CD4-positive, CD25-positive, alpha-beta regulatory T cell (primary cell): ENCODE results near the gene ICAM1. TPM values are rescaled to one million over a fixed set of nuclear protein-coding genes. Genes with fewer than 3 reads are reported as not detected.

Source experiments
- ATAC-seq, 2 donors: fragments of 150-1000 bp; cut with Tn5 transposase; one replicate each; pipeline ENCODE4 v1.10.0; 2021; ENCODE audit warnings: low read depth in 2 of 2, moderate number of reproducible peaks in 2 of 2, moderate library complexity in 1 of 2
- DNase-seq, 3 donors: peaks; one replicate each; pipeline versions ENCODE4 v3.0.0 to v3.0.0-alpha.2; 2012 to 2022; ENCODE audit warnings: mixed read lengths in 1 of 3
- H3K27ac ChIP-seq: one replicate; pipeline ENCODE4 v1.7.0; 2013; ENCODE audit warnings: mild to moderate bottlenecking, low read length; ENCODE audit not compliant: insufficient read depth, poor library complexity, severe bottlenecking
- H3K27me3 ChIP-seq: one replicate; pipeline ENCODE4 v1.7.0; 2013; ENCODE audit warnings: low read length; ENCODE audit not compliant: control insufficient read depth, insufficient read depth
- H3K36me3 ChIP-seq: one replicate; pipeline ENCODE4 v1.7.0; 2013; ENCODE audit warnings: mild to moderate bottlenecking, low read length, moderate library complexity; ENCODE audit not compliant: control insufficient read depth, insufficient read depth
- H3K4me1 ChIP-seq: 2 replicates; pipeline ENCODE4 v1.7.0; 2013; ENCODE audit warnings: mild to moderate bottlenecking, low read length; ENCODE audit not compliant: insufficient read depth, control insufficient read depth, poor library complexity, severe bottlenecking
- H3K4me3 ChIP-seq: one replicate; pipeline ENCODE4 v1.7.0; 2013; ENCODE audit warnings: low read depth, mild to moderate bottlenecking, low read length, moderate library complexity
- H3K9me3 ChIP-seq, 2 experiments: 1 replicate in 1 of 2; 2 replicates in 1 of 2; pipeline ENCODE4 v1.7.0; 2013; ENCODE audit warnings: low read length in 2 of 2, mild to moderate bottlenecking in 1 of 2, moderate library complexity in 1 of 2; ENCODE audit not compliant: control insufficient read depth in 2 of 2
- H3K27ac Mint-ChIP-seq, 3 donors: one replicate each; pipeline ENCODE4 v1.8.0; 2020 to 2022; ENCODE audit warnings: mild to moderate bottlenecking in 3 of 3, mixed read lengths in 3 of 3, moderate library complexity in 2 of 3
- H3K27me3 Mint-ChIP-seq: one replicate; pipeline ENCODE4 v1.8.0; 2022; ENCODE audit warnings: mild to moderate bottlenecking, mixed read lengths
- H3K36me3 Mint-ChIP-seq: one replicate; pipeline ENCODE4 v1.8.0; 2020; ENCODE audit warnings: mixed read lengths
- H3K4me1 Mint-ChIP-seq, 4 donors: one replicate each; pipeline ENCODE4 v1.8.0; 2020 to 2022; ENCODE audit warnings: mixed read lengths in 4 of 4, mild to moderate bottlenecking in 1 of 4
- H3K4me3 Mint-ChIP-seq, 4 donors: one replicate each; pipeline ENCODE4 v1.8.0; 2020 to 2022; ENCODE audit warnings: mild to moderate bottlenecking in 4 of 4, mixed read lengths in 4 of 4, moderate library complexity in 3 of 4
- H3K9me3 Mint-ChIP-seq, 7 donors: one replicate each; pipeline ENCODE4 v1.8.0; 2020 to 2022; ENCODE audit warnings: mixed read lengths in 7 of 7, mild to moderate bottlenecking in 3 of 7, moderate library complexity in 2 of 7
- polyA plus RNA-seq, 4 donors: library from polyadenylated mRNA; unstranded; fragments of 300-500 nt; fragmentation: Illumina TruSeq; gene quantifications; one replicate each; pipeline ENCODE4 v1.2.3, GENCODE V29; 2021
- total RNA-seq: library from RNA; stranded (reverse); gene quantifications from one replicate; pipeline ENCODE4 v1.2.3, GENCODE V29; 2022

Gene ICAM1
- total and polyA plus RNA-seq, 5 donors from 2014 or later = 4.8 to 13.7 (median 7.8) TPM

- H3K4me1 Mint-ChIP-seq = peaks cover 6 to 38% (median 17%) of the 10 kb centered on the region in 4 donors
- H3K27me3 Mint-ChIP-seq = peaks cover 25% of the 10 kb centered on the region
- ATAC-seq = no peak
- Histone ChIP-seq H3K4me3 (no peak overlapping the region), H3K27ac (no peak overlapping the region), H3K9me3 (no peaks in the 10 kb centered on the region), H3K36me3 (peaks cover 36% of the 10 kb centered on the region), H3K4me1 (peaks cover 23% of the 10 kb centered on the region), H3K27me3 (peaks cover 8% of the 10 kb centered on the region)
- H3K36me3 Mint-ChIP-seq = peaks cover 29% of the 10 kb centered on the region
- DNase-seq = no peak
- H3K27ac Mint-ChIP-seq = no peak overlapping the region
- no peaks in the 10 kb centered on the region for H3K9me3 Mint-ChIP-seq
- H3K4me3 Mint-ChIP-seq = no peak overlapping the region
Measured at GRCh38 chr19:10283301-10284064, 12.6 kb downstream of the ICAM1 start.

DNA sequence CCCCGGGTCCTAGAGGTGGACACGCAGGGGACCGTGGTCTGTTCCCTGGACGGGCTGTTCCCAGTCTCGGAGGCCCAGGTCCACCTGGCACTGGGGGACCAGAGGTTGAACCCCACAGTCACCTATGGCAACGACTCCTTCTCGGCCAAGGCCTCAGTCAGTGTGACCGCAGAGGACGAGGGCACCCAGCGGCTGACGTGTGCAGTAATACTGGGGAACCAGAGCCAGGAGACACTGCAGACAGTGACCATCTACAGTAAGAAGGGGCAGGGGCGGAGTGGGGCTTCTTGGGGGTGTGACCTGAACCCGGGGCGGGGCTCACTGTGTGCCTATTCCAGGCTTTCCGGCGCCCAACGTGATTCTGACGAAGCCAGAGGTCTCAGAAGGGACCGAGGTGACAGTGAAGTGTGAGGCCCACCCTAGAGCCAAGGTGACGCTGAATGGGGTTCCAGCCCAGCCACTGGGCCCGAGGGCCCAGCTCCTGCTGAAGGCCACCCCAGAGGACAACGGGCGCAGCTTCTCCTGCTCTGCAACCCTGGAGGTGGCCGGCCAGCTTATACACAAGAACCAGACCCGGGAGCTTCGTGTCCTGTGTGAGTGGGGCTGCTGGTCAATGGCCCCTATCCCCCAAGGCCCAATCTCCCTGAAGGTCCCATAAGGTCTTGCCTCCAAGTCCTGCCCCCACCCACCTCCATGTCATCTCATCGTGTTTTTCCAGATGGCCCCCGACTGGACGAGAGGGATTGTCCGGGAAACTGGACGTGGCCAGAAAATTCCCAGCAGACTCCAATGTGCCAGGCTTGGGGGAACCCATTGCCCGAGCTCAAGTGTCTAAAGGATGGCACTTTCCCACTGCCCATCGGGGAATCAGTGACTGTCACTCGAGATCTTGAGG, 13.4 kb downstream of the ICAM1 start:
- peaks cover 6 to 46% (median 17%) of the 10 kb centered on the region in 4 donors for H3K4me1 Mint-ChIP-seq
- no peak overlapping the region for H3K27ac ChIP-seq
- peaks cover 24% of the 10 kb centered on the region for H3K36me3 Mint-ChIP-seq
- no peak for DNase-seq
- peaks cover 8% of the 10 kb centered on the region for H3K27me3 ChIP-seq
- ATAC-seq = no peak
- H3K4me3 Mint-ChIP-seq = no peak overlapping the region
- H3K9me3 ChIP-seq = no peaks in the 10 kb centered on the region
- no peak overlapping the region for H3K27ac Mint-ChIP-seq
- H3K36me3 ChIP-seq = peaks cover 32% of the 10 kb centered on the region
- H3K9me3 Mint-ChIP-seq = no peaks in the 10 kb centered on the region
- H3K27me3 Mint-ChIP-seq = peaks cover 33% of the 10 kb centered on the region
- H3K4me3 ChIP-seq = no peak overlapping the region
- H3K4me1 ChIP-seq = peaks cover 31% of the 10 kb centered on the region

DNA sequence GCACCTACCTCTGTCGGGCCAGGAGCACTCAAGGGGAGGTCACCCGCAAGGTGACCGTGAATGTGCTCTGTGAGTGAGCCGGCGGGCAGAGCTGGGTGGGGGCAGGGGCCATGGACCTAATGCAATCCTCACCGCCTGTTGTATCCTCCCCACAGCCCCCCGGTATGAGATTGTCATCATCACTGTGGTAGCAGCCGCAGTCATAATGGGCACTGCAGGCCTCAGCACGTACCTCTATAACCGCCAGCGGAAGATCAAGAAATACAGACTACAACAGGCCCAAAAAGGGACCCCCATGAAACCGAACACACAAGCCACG, 14.0 kb downstream of the ICAM1 start:
- Histone ChIP-seq H3K9me3 (no peaks in the 10 kb centered on the region), H3K36me3 (peaks cover 29% of the 10 kb centered on the region), H3K27me3 (peaks cover 8% of the 10 kb centered on the region), H3K4me1 (peaks cover 37% of the 10 kb centered on the region), H3K27ac (no peak overlapping the region), H3K4me3 (no peak overlapping the region)
- H3K27me3 Mint-ChIP-seq = peaks cover 32% of the 10 kb centered on the region
- peaks cover 1 to 45% (median 16%) of the 10 kb centered on the region in 4 donors for H3K4me1 Mint-ChIP-seq
- peak overlapping the region in 1 of 3 donors; percentile 26 for H3K27ac Mint-ChIP-seq
- DNase-seq (no peak), ATAC-seq (no peak)
- no peaks in the 10 kb centered on the region for H3K9me3 Mint-ChIP-seq
- peaks cover 22% of the 10 kb centered on the region for H3K36me3 Mint-ChIP-seq
- no peak overlapping the region for H3K4me3 Mint-ChIP-seq

GRCh38 chr19:10285393-10285792, 14.5 kb downstream of the ICAM1 start:
- Mint-ChIP-seq H3K4me1 (peaks cover 0 to 48% (median 17%) of the 10 kb centered on the region in 4 donors), H3K27ac (peak overlapping the region in 1 of 3 donors; percentile 26), H3K4me3 (peak overlapping the region in 1 of 4 donors; percentile 25), H3K36me3 (peaks cover 20% of the 10 kb centered on the region), H3K9me3 (no peaks in the 10 kb centered on the region), H3K27me3 (peaks cover 36% of the 10 kb centered on the region)
- DNase-seq = no peak
- H3K4me3 ChIP-seq = no peak overlapping the region
- peaks cover 8% of the 10 kb centered on the region for H3K27me3 ChIP-seq
- H3K4me1 ChIP-seq = peaks cover 42% of the 10 kb centered on the region
- no peak for ATAC-seq
- no peaks in the 10 kb centered on the region for H3K9me3 ChIP-seq
- no peak overlapping the region for H3K27ac ChIP-seq
- H3K36me3 ChIP-seq = peaks cover 29% of the 10 kb centered on the region

DNA sequence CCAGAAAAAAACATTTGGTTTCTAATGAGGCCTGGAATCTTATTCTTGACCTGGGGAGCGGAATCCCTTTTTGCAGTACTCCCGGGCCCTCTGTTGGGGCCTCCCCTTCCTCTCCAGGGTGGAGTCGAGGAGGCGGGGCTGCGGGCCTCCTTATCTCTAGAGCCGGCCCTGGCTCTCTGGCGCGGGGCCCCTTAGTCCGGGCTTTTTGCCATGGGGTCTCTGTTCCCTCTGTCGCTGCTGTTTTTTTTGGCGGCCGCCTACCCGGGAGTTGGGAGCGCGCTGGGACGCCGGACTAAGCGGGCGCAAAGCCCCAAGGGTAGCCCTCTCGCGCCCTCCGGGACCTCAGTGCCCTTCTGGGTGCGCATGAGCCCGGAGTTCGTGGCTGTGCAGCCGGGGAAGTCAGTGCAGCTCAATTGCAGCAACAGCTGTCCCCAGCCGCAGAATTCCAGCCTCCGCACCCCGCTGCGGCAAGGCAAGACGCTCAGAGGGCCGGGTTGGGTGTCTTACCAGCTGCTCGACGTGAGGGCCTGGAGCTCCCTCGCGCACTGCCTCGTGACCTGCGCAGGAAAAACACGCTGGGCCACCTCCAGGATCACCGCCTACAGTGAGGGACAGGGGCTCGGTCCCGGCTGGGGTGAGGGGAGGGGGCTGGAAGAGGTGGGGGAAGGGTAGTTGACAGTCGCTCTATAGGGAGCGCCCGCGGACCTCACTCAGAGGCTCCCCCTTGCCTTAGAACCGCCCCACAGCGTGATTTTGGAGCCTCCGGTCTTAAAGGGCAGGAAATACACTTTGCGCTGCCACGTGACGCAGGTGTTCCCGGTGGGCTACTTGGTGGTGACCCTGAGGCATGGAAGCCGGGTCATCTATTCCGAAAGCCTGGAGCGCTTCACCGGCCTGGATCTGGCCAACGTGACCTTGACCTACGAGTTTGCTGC, 16.1 kb downstream of the ICAM1 start, which contains the start of gene ICAM4:
ICAM4 (plus strand) TSS at position 153 of the 935 bp plus-strand sequence; CDS start at position 211, 58 bp downstream.
- peak within 1 kb of the TSS; percentile 21 to 87 (median 72) for H3K4me3 Mint-ChIP-seq
- Histone ChIP-seq H3K27ac (no peak within 1 kb of the TSS), H3K4me1 (peaks cover 58% of the 10 kb centered on the region), H3K4me3 (no peak within 1 kb of the TSS), H3K9me3 (no peaks in the 10 kb centered on the region), H3K36me3 (peaks cover 24% of the 10 kb centered on the region), H3K27me3 (peaks cover 8% of the 10 kb centered on the region)
- no peak within 1 kb of the TSS for H3K27ac Mint-ChIP-seq
- peaks cover 0 to 63% (median 22%) of the 10 kb centered on the region in 4 donors for H3K4me1 Mint-ChIP-seq
- peaks cover 52% of the 10 kb centered on the region for H3K27me3 Mint-ChIP-seq
- H3K36me3 Mint-ChIP-seq = peaks cover 20% of the 10 kb centered on the region
- ATAC-seq (no peak), DNase-seq (peak in 1 of 3 donors; percentile 73)
- peaks cover 0 to 4% (median 0%) of the 10 kb centered on the region in 7 donors for H3K9me3 Mint-ChIP-seq

DNA sequence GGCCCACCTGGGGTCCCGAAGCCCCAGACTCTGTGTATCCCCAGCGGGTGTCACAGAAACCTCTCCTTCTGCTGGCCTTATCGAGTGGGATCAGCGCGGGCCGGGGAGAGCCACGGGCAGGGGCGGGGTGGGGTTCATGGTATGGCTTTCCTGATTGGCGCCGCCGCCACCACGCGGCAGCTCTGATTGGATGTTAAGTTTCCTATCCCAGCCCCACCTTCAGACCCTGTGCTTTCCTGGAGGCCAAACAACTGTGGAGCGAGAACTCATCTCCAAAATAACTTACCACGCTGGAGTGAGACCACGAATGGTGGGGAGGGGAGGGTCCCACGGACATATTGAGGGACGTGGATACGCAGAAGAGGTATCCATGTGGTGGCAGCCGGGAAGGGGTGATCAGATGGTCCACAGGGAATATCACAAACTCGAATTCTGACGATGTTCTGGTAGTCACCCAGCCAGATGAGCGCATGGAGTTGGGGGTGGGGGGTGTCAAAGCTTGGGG, 17.8 kb downstream of the ICAM1 start:
- Mint-ChIP-seq H3K27me3 (peaks cover 68% of the 10 kb centered on the region), H3K27ac (peak overlapping the region in 1 of 3 donors; percentile 32), H3K36me3 (peaks cover 16% of the 10 kb centered on the region), H3K4me1 (peaks cover 0 to 76% (median 23%) of the 10 kb centered on the region in 4 donors), H3K9me3 (peaks cover 0 to 4% (median 0%) of the 10 kb centered on the region in 7 donors), H3K4me3 (peak overlapping the region; percentile 82 to 92 (median 86))
- peak in 1 of 3 donors; percentile 71 for DNase-seq
- no peak overlapping the region for H3K4me3 ChIP-seq
- H3K36me3 ChIP-seq = peaks cover 18% of the 10 kb centered on the region
- H3K4me1 ChIP-seq = peaks cover 74% of the 10 kb centered on the region
- H3K9me3 ChIP-seq = no peaks in the 10 kb centered on the region
- H3K27me3 ChIP-seq = peaks cover 8% of the 10 kb centered on the region
- H3K27ac ChIP-seq = no peak overlapping the region
- ATAC-seq = no peak
